GM18909 (cell line): ENCODE results near the gene KCNIP1.
A peak's percentile ranks its signal among the peaks of the same experiment; 100 is the strongest.

Source experiments
- ATAC-seq: cut with Tn5 transposase; IDR thresholded peaks from one replicate; pipeline ENCODE4 v1.9.1; 2021; ENCODE audit warnings: mild to moderate bottlenecking; ENCODE audit not compliant: unreplicated experiment, poor library complexity

KCNIP1 gene

GRCh38 chr5:170656346-170656745, 152.5 kb downstream of the KCNIP1 start:
- no peak for ATAC-seq

- no peak for ATAC-seq
Observed at GRCh38 chr5:170660531-170660930, 156.7 kb downstream of the KCNIP1 start.

GRCh38 chr5:170662966-170663365, 159.1 kb downstream of the KCNIP1 start:
- ATAC-seq = no peak

- no peak for ATAC-seq
Observed at GRCh38 chr5:170678811-170679210, 175.0 kb downstream of the KCNIP1 start.

GRCh38 chr5:170681013-170681433, 177.2 kb downstream of the KCNIP1 start:
- peak; percentile 78 for ATAC-seq

GRCh38 chr5:170691657-170692056, 187.8 kb downstream of the KCNIP1 start:
- no peak for ATAC-seq

- ATAC-seq = no peak
Observed at GRCh38 chr5:170693701-170694100, 189.9 kb downstream of the KCNIP1 start.

- no peak for ATAC-seq
Observed at GRCh38 chr5:170694911-170695310, 191.1 kb downstream of the KCNIP1 start.

- ATAC-seq = no peak
Observed at GRCh38 chr5:170697031-170697430, 193.2 kb downstream of the KCNIP1 start.

GRCh38 chr5:170700503-170700902, 196.7 kb downstream of the KCNIP1 start:
- ATAC-seq = no peak

- no peak for ATAC-seq
Observed at GRCh38 chr5:170701334-170701733, 197.5 kb downstream of the KCNIP1 start.

GRCh38 chr5:170704417-170705192, 200.8 kb downstream of the KCNIP1 start:
- no peak for ATAC-seq

- ATAC-seq = no peak
Observed at GRCh38 chr5:170709640-170710039, 205.8 kb downstream of the KCNIP1 start.

- ATAC-seq = no peak
Observed at GRCh38 chr5:170711300-170711699, 207.5 kb downstream of the KCNIP1 start.

GRCh38 chr5:170715141-170715540, 211.3 kb downstream of the KCNIP1 start:
- ATAC-seq = no peak

- no peak for ATAC-seq
Observed at GRCh38 chr5:170716396-170716795, 212.6 kb downstream of the KCNIP1 start.

- no peak for ATAC-seq
Observed at GRCh38 chr5:170719551-170719950, 215.7 kb downstream of the KCNIP1 start.

- no peak for ATAC-seq
Observed at GRCh38 chr5:170720179-170720578, 216.4 kb downstream of the KCNIP1 start.

GRCh38 chr5:170720984-170721383, 217.2 kb downstream of the KCNIP1 start:
- no peak for ATAC-seq

- ATAC-seq = no peak
Observed at GRCh38 chr5:170721681-170722080, 217.9 kb downstream of the KCNIP1 start.

- ATAC-seq = no peak
Observed at GRCh38 chr5:170722316-170722715, 218.5 kb downstream of the KCNIP1 start.

- no peak for ATAC-seq
Observed at GRCh38 chr5:170731052-170731451, 227.2 kb downstream of the KCNIP1 start.
